Measurements from ENCODE around the gene KLK6.

KLK6 gene

GRCh38 chr19:50912102-50912599 is 57.2 kb downstream of the KLK6 start:
- ATAC-seq, result no peak

GRCh38 chr19:50911206-50912101 is 57.9 kb downstream of the KLK6 start, which contains the start of gene KLK4:
Gene KLK4 (minus strand): TSS chr19:50911395. CDS start chr19:50910738, 657 bp downstream.
- no peak for DNase-seq
- Mint-ChIP-seq H3K27me3 (no peaks in the 10 kb centered on the region), H3K27ac (no peak within 1 kb of the TSS)

More at GRCh38 chr19:50912102-50912599, 57.2 kb downstream of the KLK6 start:
- Mint-ChIP-seq H3K27me3 (peaks cover 6% of the 10 kb centered on the region), H3K4me1 (peaks cover 17% of the 10 kb centered on the region), H3K4me3 (no peak overlapping the region), H3K27ac (no peak overlapping the region), H3K9me3 (no peaks in the 10 kb centered on the region)
- DNase-seq, result no peak

DNA sequence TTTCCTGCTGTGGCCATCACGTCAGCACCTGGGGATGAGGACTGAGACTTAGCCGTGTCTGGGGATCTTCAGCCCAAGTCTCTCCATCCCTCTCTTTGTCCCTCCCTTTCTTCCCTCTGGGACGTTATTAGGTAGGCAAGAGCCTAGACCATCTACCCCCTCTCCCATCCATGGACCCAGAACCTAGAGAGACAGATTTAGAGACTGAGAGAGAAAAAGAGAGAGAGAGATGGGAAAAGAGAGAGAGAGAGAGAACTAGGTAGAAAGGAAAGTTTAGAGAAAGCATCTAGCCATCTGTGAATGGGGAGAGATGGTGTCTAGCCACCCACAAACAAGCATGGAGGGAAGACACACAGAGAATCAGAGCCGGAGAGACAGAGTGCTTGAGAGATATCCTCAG is 58.7 kb downstream of the KLK6 start:
- no peak for ATAC-seq

More at GRCh38 chr19:50911206-50912101, 57.9 kb downstream of the KLK6 start, which contains the start of gene KLK4:
- Mint-ChIP-seq H3K4me1 (peaks cover 17% of the 10 kb centered on the region), H3K4me3 (no peak within 1 kb of the TSS), H3K9me3 (no peaks in the 10 kb centered on the region)
- ATAC-seq, result no peak

DNA sequence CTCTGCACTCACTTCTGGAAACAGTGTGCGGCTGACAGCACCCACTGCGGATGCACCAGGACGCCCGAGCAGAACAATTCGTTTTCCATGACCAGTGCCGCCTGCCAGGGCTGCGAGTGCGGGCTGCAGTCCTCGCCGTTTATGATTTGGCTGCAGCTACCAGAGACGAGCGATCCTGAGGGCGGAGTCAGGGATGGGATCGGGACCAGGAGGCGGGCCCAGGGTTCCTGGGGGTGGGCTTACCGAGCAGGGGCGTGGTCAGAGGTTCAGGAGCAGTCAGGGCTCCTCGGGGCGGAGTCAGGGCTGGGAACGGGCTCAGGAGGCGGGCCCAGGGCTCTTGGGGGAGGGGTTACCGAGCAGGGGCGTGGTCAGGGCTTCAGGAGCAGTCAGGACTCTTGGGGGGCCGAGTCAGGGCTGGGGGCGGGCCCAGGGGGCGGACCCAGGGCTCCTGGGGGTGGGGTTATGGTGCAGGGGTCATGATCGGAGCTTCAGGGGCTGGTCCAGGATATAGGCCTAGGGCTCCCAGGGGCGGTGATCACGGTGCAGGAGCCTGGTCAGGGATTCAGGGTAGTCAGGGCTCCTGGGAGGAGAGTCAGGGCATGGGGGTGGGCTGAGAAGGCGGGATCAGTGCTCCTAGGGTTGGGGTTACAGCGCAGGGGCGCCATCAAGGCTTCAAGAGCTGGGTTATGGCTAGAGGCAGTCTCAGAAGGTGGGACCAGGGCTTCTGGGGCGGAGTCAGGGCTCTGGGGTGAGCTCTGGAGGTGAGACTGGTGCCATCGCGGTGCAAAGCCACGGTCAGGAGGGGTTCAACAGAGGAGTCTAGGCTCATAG is 59.9 kb downstream of the KLK6 start:
- Mint-ChIP-seq H3K27ac (no peak overlapping the region), H3K4me1 (peaks cover 17% of the 10 kb centered on the region), H3K27me3 (no peaks in the 10 kb centered on the region), H3K4me3 (peak overlapping the region; percentile 58 to 76), H3K9me3 (no peaks in the 10 kb centered on the region)
- ATAC-seq (no peak), DNase-seq (peak in 1 of 2 donors; percentile 19)

More for the DNA sequence above, 58.7 kb downstream of the KLK6 start:
- no peak for DNase-seq
- H3K4me1 Mint-ChIP-seq, result peaks cover 17% of the 10 kb centered on the region
- no peaks in the 10 kb centered on the region for H3K9me3 Mint-ChIP-seq
- H3K27ac Mint-ChIP-seq, result no peak overlapping the region
- no peaks in the 10 kb centered on the region for H3K27me3 Mint-ChIP-seq
- no peak overlapping the region for H3K4me3 Mint-ChIP-seq
